OCI-LY1 (cell line): ENCODE measurements around the gene NINJ2.

Experiments used
- H2AFZ ChIP-seq: fragments of 200-600 bp; sonication (generic), shearing (Covaris generic); 2 replicates; pipeline ENCODE4 v1.6.0; 2014; ENCODE audit warnings: antibody characterized with exemption, mild to moderate bottlenecking, low read length
- H3F3A ChIP-seq: fragments of 200-600 bp; sonication (generic), shearing (Covaris generic); 2 replicates; pipeline ENCODE4 v1.6.0; 2014; ENCODE audit warnings: mild to moderate bottlenecking, antibody characterized with exemption, low read length, moderate library complexity; ENCODE audit not compliant: insufficient read depth
- H3K27ac ChIP-seq: fragments of 200-600 bp; sonication (generic); 2 replicates; pipeline ENCODE4 v1.5.1; 2014; ENCODE audit warnings: low read length, mixed run types, mild to moderate bottlenecking, low read depth; ENCODE audit not compliant: poor library complexity, severe bottlenecking
- H3K27me3 ChIP-seq: fragments of 200-600 bp; sonication (generic); 2 replicates; pipeline ENCODE4 v1.6.0; 2014; ENCODE audit warnings: antibody characterized with exemption, mild to moderate bottlenecking, low read length, moderate library complexity; ENCODE audit not compliant: insufficient read depth
- H3K36me3 ChIP-seq: fragments of 200-600 bp; sonication (generic); 2 replicates; pipeline ENCODE4 v1.6.1; 2014; ENCODE audit warnings: mild to moderate bottlenecking, antibody characterized with exemption, low read length, moderate library complexity, mixed read lengths; ENCODE audit not compliant: insufficient read depth
- H3K4me1 ChIP-seq: fragments of 200-600 bp; sonication (generic); 2 replicates; pipeline ENCODE4 v1.5.1; 2014; ENCODE audit warnings: mild to moderate bottlenecking, low read length, moderate library complexity; ENCODE audit not compliant: insufficient read depth, severe bottlenecking
- H3K4me2 ChIP-seq: fragments of 200-600 bp; sonication (generic), shearing (Covaris generic); 2 replicates; pipeline ENCODE4 v1.6.1; 2014; ENCODE audit warnings: low read length
- H3K4me3 ChIP-seq: fragments of 200-600 bp; sonication (generic); 2 replicates; pipeline ENCODE4 v1.5.1; 2014; ENCODE audit warnings: low read length, low read depth, mild to moderate bottlenecking, mixed read lengths; ENCODE audit not compliant: poor library complexity, severe bottlenecking
- H3K79me2 ChIP-seq: fragments of 200-600 bp; shearing (Covaris generic); 2 replicates; pipeline ENCODE4 v1.6.1; 2016; ENCODE audit warnings: mixed run types, low read length, mixed read lengths; ENCODE audit not compliant: insufficient read depth
- H3K9ac ChIP-seq: fragments of 200-600 bp; sonication (generic), shearing (Covaris generic); 2 replicates; pipeline ENCODE4 v1.6.1; 2014; ENCODE audit warnings: mild to moderate bottlenecking, low read length, mixed read lengths
- H3K9me2 ChIP-seq: fragments of 200-600 bp; sonication (generic), shearing (Covaris generic); 2 replicates; pipeline ENCODE4 v1.6.1; 2014; ENCODE audit warnings: low read depth, mild to moderate bottlenecking, low read length, mixed read lengths
- H3K9me3 ChIP-seq: fragments of 200-600 bp; shearing (Covaris generic); 2 replicates; pipeline ENCODE4 v1.6.1; 2014; ENCODE audit warnings: low read length, mixed read lengths
- H4K20me1 ChIP-seq: fragments of 200-600 bp; sonication (generic), shearing (Covaris generic); 2 replicates; pipeline ENCODE4 v1.6.0; 2016; ENCODE audit warnings: mild to moderate bottlenecking, low read length; ENCODE audit not compliant: insufficient read depth
- CTCF ChIP-seq: fragments of 200-600 bp; sonication (generic), shearing (Covaris generic); IDR thresholded peaks from 2 replicates; pipeline ENCODE4 v1.5.1; 2017; ENCODE audit warnings: mild to moderate bottlenecking, antibody characterized with exemption, low read length, moderate library complexity, mixed read lengths
- EZH2 ChIP-seq: fragments of 200-600 bp; sonication (generic), shearing (Covaris generic); IDR thresholded peaks from 2 replicates; pipeline ENCODE4 v1.8.0; 2017; ENCODE audit warnings: borderline replicate concordance, mixed run types, mild to moderate bottlenecking, antibody characterized with exemption, low read length, moderate library complexity, mixed read lengths

NINJ2 gene

GRCh38 chr12:524167-524951 lies 138.9 kb downstream of the NINJ2 start:
- no peaks in the 10 kb centered on the region for H3F3A ChIP-seq
- no peak overlapping the region for H3K4me3 ChIP-seq
- no peaks in the 10 kb centered on the region for H3K9me2 ChIP-seq
- 0 out of 2 replicates have a peak, but pooled peaks cover 4% of the 10 kb centered on the region for H3K9me3 ChIP-seq
- peaks cover 13% of the 10 kb centered on the region for H3K27me3 ChIP-seq
- H3K4me2 ChIP-seq = no peak overlapping the region
- H2AFZ ChIP-seq = no peak overlapping the region
- H3K27ac ChIP-seq = no peak overlapping the region
- no peaks in the 10 kb centered on the region for H3K4me1 ChIP-seq
- H3K36me3 ChIP-seq = no peaks in the 10 kb centered on the region
- H3K9ac ChIP-seq = no peak overlapping the region
- no peaks in the 10 kb centered on the region for H3K79me2 ChIP-seq
- no peaks in the 10 kb centered on the region for H4K20me1 ChIP-seq
- TF ChIP-seq CTCF (no peak), EZH2 (no peak)

DNA sequence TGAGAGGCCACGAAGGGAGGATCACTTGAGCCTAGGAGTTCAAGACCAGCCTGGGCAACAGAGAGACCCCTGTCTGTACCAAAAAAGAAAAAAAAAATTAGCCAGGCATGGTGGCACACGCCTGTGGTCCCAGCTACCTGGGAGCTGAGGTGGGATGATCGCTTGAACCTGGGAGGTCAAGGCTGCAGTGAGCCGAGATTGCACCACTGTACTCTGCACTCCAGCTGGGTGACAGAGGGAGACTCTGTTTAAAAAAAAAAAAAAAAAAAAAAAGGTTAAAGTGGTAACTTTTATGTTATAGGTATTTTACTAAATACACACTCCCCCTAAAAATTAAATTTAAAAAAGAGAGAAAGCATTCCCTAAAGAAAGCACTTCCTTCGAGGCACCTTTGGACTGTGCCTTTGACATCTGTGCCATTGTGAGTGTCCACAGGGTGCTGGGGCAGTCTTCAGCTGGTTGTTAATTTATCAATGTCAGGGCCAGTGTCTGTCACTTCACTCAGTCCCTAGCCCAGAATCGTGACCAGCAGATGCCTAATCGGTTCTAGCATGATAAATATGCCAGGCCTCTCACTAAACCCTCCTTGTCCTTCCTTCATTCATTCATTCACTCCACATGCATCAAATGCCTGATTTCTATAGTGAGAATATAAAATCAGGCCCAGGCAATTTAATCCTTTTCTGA lies 140.4 kb downstream of the NINJ2 start:
- H3K4me2 ChIP-seq = no peak overlapping the region
- H3K9ac ChIP-seq = no peak overlapping the region
- no peak overlapping the region for H3K27ac ChIP-seq
- TF ChIP-seq CTCF = no peak
- TF ChIP-seq EZH2 = no peak
- no peaks in the 10 kb centered on the region for H3K9me3 ChIP-seq
- H3K4me1 ChIP-seq = no peaks in the 10 kb centered on the region
- H2AFZ ChIP-seq = no peak overlapping the region
- no peak overlapping the region for H3K4me3 ChIP-seq
- H3F3A ChIP-seq = no peaks in the 10 kb centered on the region
- H4K20me1 ChIP-seq = no peaks in the 10 kb centered on the region
- H3K27me3 ChIP-seq = peaks cover 13% of the 10 kb centered on the region
- H3K79me2 ChIP-seq = no peaks in the 10 kb centered on the region
- no peaks in the 10 kb centered on the region for H3K9me2 ChIP-seq
- H3K36me3 ChIP-seq = no peaks in the 10 kb centered on the region

- Histone ChIP-seq H3K79me2 (no peaks in the 10 kb centered on the region), H3K27me3 (peaks cover 20% of the 10 kb centered on the region), H2AFZ (no peak overlapping the region), H3K27ac (no peak overlapping the region), H3K4me1 (no peaks in the 10 kb centered on the region), H3F3A (no peaks in the 10 kb centered on the region), H3K36me3 (no peaks in the 10 kb centered on the region), H3K9me3 (no peaks in the 10 kb centered on the region), H4K20me1 (no peaks in the 10 kb centered on the region), H3K4me2 (no peak overlapping the region), H3K9ac (no peak overlapping the region), H3K9me2 (no peaks in the 10 kb centered on the region), H3K4me3 (no peak overlapping the region)
- TF ChIP-seq CTCF = no peak
- TF ChIP-seq EZH2 = no peak
These were observed 143.1 kb downstream of the NINJ2 start for GRCh38 chr12:520119-520518.
